ENCODE data around the gene XPO6. TPM values are rescaled to one million over a fixed set of nuclear protein-coding genes. Genes with fewer than 3 reads are reported as not detected.

The XPO6 gene
- total RNA-seq, 1 donor from 2014 or later = 155 TPM

- no peak for DNase-seq (ENCODE audit: low spot score)
Measured at GRCh38 chr16:28158136-28158535, 53.6 kb downstream of the XPO6 start.

GRCh38 chr16:28156056-28156680 is 55.6 kb downstream of the XPO6 start:
- Mint-ChIP-seq H3K36me3 (ENCODE audit: low read depth, unreplicated experiment) (peaks cover 17% of the 10 kb centered on the region), H3K4me1 (ENCODE audit: unreplicated experiment) (no peaks in the 10 kb centered on the region), H3K4me3 (ENCODE audit: unreplicated experiment) (peak overlapping the region; percentile 47), H3K27ac (ENCODE audit: unreplicated experiment) (no peak overlapping the region), H3K9me3 (ENCODE audit: unreplicated experiment) (no peaks in the 10 kb centered on the region), H3K27me3 (ENCODE audit: unreplicated experiment) (no peaks in the 10 kb centered on the region)
- no peak for DNase-seq (ENCODE audit: low spot score)
- TF ChIP-seq CTCF (IDR thresholded peaks at IDR 0.05; ENCODE audit: unreplicated experiment) = no peak

More at GRCh38 chr16:28158136-28158535, 53.6 kb downstream of the XPO6 start:
- no peak for TF ChIP-seq CTCF (IDR thresholded peaks at IDR 0.05; ENCODE audit: unreplicated experiment)
- Mint-ChIP-seq H3K4me3 (ENCODE audit: unreplicated experiment) (no peak overlapping the region), H3K4me1 (ENCODE audit: unreplicated experiment) (no peaks in the 10 kb centered on the region), H3K27me3 (ENCODE audit: unreplicated experiment) (no peaks in the 10 kb centered on the region), H3K36me3 (ENCODE audit: low read depth, unreplicated experiment) (peaks cover 11% of the 10 kb centered on the region), H3K9me3 (ENCODE audit: unreplicated experiment) (no peaks in the 10 kb centered on the region), H3K27ac (ENCODE audit: unreplicated experiment) (no peak overlapping the region)

GRCh38 chr16:28155293-28155692 is 56.5 kb downstream of the XPO6 start:
- H3K36me3 Mint-ChIP-seq (ENCODE audit: low read depth, unreplicated experiment) = peaks cover 25% of the 10 kb centered on the region
- no peak for TF ChIP-seq CTCF (IDR thresholded peaks at IDR 0.05; ENCODE audit: unreplicated experiment)
- no peak overlapping the region for H3K4me3 Mint-ChIP-seq (ENCODE audit: unreplicated experiment)
- no peak overlapping the region for H3K27ac Mint-ChIP-seq (ENCODE audit: unreplicated experiment)
- no peaks in the 10 kb centered on the region for H3K4me1 Mint-ChIP-seq (ENCODE audit: unreplicated experiment)
- no peaks in the 10 kb centered on the region for H3K9me3 Mint-ChIP-seq (ENCODE audit: unreplicated experiment)
- DNase-seq (ENCODE audit: low spot score) = no peak
- H3K27me3 Mint-ChIP-seq (ENCODE audit: unreplicated experiment) = no peaks in the 10 kb centered on the region

- Mint-ChIP-seq H3K4me1 (ENCODE audit: unreplicated experiment) (peaks cover 2% of the 10 kb centered on the region), H3K27me3 (ENCODE audit: unreplicated experiment) (peaks cover 2% of the 10 kb centered on the region), H3K4me3 (ENCODE audit: unreplicated experiment) (peak overlapping the region; percentile 34), H3K36me3 (ENCODE audit: low read depth, unreplicated experiment) (peaks cover 40% of the 10 kb centered on the region), H3K9me3 (ENCODE audit: unreplicated experiment) (no peaks in the 10 kb centered on the region), H3K27ac (ENCODE audit: unreplicated experiment) (peak overlapping the region; percentile 10)
- no peak for TF ChIP-seq CTCF (IDR thresholded peaks at IDR 0.05; ENCODE audit: unreplicated experiment)
- DNase-seq (ENCODE audit: low spot score) = no peak
Measured at GRCh38 chr16:28151180-28151579, 60.6 kb downstream of the XPO6 start.

- peaks cover 2% of the 10 kb centered on the region for H3K27me3 Mint-ChIP-seq (ENCODE audit: unreplicated experiment)
- no peak overlapping the region for H3K4me3 Mint-ChIP-seq (ENCODE audit: unreplicated experiment)
- DNase-seq (ENCODE audit: low spot score) = no peak
- H3K9me3 Mint-ChIP-seq (ENCODE audit: unreplicated experiment) = no peaks in the 10 kb centered on the region
- peaks cover 30% of the 10 kb centered on the region for H3K36me3 Mint-ChIP-seq (ENCODE audit: low read depth, unreplicated experiment)
- no peak overlapping the region for H3K27ac Mint-ChIP-seq (ENCODE audit: unreplicated experiment)
- peaks cover 3% of the 10 kb centered on the region for H3K4me1 Mint-ChIP-seq (ENCODE audit: unreplicated experiment)
- no peak for TF ChIP-seq CTCF (IDR thresholded peaks at IDR 0.05; ENCODE audit: unreplicated experiment)
Measured at GRCh38 chr16:28149011-28149888, 62.5 kb downstream of the XPO6 start.
